ENCODE results near the gene PIEZO2.

PIEZO2 gene

DNA sequence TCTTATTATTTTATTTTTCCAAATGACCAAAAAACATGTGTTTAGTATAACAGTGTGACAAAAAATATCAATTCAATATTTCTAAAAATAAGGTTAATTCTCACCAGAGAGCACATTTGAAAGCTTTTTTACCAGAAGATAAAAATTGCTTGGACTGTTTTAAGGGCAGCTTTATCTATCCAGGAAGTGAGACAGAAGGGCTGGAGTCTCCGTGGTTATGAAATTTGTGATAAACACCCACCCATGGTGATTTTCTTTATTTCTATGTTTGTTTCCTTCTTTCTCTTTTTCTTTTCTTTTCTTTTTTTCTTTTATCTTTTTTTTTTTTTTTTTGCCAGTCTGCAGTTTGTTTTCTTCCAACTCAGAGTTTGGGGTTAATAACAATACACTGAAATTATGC, 298.5 kb downstream of the PIEZO2 start:
- no peak overlapping the region for H3K4me3 ChIP-seq (ENCODE audit: low read depth, low read length, poor library complexity, severe bottlenecking)
- peaks cover 85% of the 10 kb centered on the region for H3K4me1 ChIP-seq (ENCODE audit: insufficient read depth, low read length, severe bottlenecking)
- H3K27ac ChIP-seq (ENCODE audit: low read depth, low read length, poor library complexity, severe bottlenecking), result peak overlapping the region; percentile 76
- H3K27me3 ChIP-seq (ENCODE audit: insufficient read depth, low read length), result no peaks in the 10 kb centered on the region
- H3K36me3 ChIP-seq (ENCODE audit: insufficient read depth, low read length), result no peaks in the 10 kb centered on the region
- H3K9me3 ChIP-seq (ENCODE audit: low read length), result no peaks in the 10 kb centered on the region
- no peak overlapping the region for H2AFZ ChIP-seq (ENCODE audit: low read length)
- H3K9ac ChIP-seq (ENCODE audit: low read length), result peak overlapping the region; percentile 26; the same call in 1 of the 2 replicates
- no peaks in the 10 kb centered on the region for H3K79me2 ChIP-seq (ENCODE audit: insufficient read depth, low read length)
- no peaks in the 10 kb centered on the region for H3F3A ChIP-seq (ENCODE audit: insufficient read depth, low read length)
- TF ChIP-seq EZH2 (IDR thresholded peaks at IDR 0.05; ENCODE audit: borderline replicate concordance, low read length), result no peak
- TF ChIP-seq, protein P1, sequence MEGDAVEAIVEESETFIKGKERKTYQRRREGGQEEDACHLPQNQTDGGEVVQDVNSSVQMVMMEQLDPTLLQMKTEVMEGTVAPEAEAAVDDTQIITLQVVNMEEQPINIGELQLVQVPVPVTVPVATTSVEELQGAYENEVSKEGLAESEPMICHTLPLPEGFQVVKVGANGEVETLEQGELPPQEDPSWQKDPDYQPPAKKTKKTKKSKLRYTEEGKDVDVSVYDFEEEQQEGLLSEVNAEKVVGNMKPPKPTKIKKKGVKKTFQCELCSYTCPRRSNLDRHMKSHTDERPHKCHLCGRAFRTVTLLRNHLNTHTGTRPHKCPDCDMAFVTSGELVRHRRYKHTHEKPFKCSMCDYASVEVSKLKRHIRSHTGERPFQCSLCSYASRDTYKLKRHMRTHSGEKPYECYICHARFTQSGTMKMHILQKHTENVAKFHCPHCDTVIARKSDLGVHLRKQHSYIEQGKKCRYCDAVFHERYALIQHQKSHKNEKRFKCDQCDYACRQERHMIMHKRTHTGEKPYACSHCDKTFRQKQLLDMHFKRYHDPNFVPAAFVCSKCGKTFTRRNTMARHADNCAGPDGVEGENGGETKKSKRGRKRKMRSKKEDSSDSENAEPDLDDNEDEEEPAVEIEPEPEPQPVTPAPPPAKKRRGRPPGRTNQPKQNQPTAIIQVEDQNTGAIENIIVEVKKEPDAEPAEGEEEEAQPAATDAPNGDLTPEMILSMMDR (IDR thresholded peaks at IDR 0.05; ENCODE audit: low read length), result no peak
- H4K20me1 ChIP-seq (ENCODE audit: insufficient read depth, low read length), result no peaks in the 10 kb centered on the region
- H3K4me2 ChIP-seq (ENCODE audit: low read length), result no peak overlapping the region; the same call in 1 of the 2 replicates
- H3K9me2 ChIP-seq (ENCODE audit: low read depth, low read length), result no peaks in the 10 kb centered on the region

DNA sequence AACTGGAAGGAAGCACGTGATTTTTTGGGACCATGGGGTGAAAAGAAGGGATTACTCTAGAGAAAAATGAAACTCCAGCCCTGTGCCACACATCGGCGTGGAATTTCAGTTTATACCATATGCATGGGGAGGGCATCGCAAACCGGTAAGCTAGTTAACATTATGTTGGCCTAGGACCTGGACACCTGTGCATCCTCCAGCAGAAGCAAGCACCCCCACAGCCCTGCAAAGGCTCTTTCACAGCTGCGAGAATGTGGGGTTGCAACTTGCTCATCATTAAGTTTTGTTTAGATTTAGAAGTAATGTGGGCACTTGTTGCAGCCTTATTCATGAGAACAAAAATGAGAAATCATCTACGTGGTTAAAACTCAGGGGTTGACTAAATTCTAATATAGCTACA, 299.2 kb downstream of the PIEZO2 start:
- Histone ChIP-seq H4K20me1 (ENCODE audit: insufficient read depth, low read length) (no peaks in the 10 kb centered on the region), H3F3A (ENCODE audit: insufficient read depth, low read length) (no peaks in the 10 kb centered on the region), H3K4me2 (ENCODE audit: low read length) (peak overlapping the region; percentile 10; the same call in 1 of the 2 replicates), H3K4me1 (ENCODE audit: insufficient read depth, low read length, severe bottlenecking) (peaks cover 81% of the 10 kb centered on the region), H3K4me3 (ENCODE audit: low read depth, low read length, poor library complexity, severe bottlenecking) (no peak overlapping the region), H3K36me3 (ENCODE audit: insufficient read depth, low read length) (no peaks in the 10 kb centered on the region), H3K9me3 (ENCODE audit: low read length) (no peaks in the 10 kb centered on the region), H3K27me3 (ENCODE audit: insufficient read depth, low read length) (no peaks in the 10 kb centered on the region), H3K9me2 (ENCODE audit: low read depth, low read length) (no peaks in the 10 kb centered on the region), H3K27ac (ENCODE audit: low read depth, low read length, poor library complexity, severe bottlenecking) (peak overlapping the region; percentile 76), H3K9ac (ENCODE audit: low read length) (peak overlapping the region; percentile 3; the same call in 1 of the 2 replicates), H2AFZ (ENCODE audit: low read length) (no peak overlapping the region), H3K79me2 (ENCODE audit: insufficient read depth, low read length) (no peaks in the 10 kb centered on the region)
- TF ChIP-seq, protein P1 (IDR thresholded peaks at IDR 0.05; ENCODE audit: low read length), result no peak

DNA sequence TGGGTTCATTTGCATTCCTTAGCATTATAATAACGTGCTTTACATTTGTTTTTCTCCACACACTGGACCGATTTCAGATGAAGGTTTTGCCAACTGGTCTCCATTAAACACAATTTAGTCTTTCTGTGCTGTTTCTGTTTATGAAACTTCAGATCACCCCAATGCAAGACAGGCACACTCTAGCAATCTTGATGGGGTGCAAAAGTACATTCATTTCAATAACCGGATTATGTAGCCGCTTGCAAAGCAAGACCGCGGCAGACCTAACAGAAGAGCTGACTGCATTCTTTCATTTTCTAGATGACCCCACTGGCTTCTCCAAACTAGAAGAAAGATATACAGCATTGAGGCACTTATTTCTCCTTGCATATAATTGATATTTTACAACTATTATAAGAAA, 301.5 kb downstream of the PIEZO2 start:
- H3K9me3 ChIP-seq (ENCODE audit: low read length), result no peaks in the 10 kb centered on the region
- H3F3A ChIP-seq (ENCODE audit: insufficient read depth, low read length), result no peaks in the 10 kb centered on the region

More for the DNA sequence above, 301.5 kb downstream of the PIEZO2 start:
- Histone ChIP-seq H3K27me3 (ENCODE audit: insufficient read depth, low read length) (no peaks in the 10 kb centered on the region), H3K27ac (ENCODE audit: low read depth, low read length, poor library complexity, severe bottlenecking) (no peak overlapping the region), H3K36me3 (ENCODE audit: insufficient read depth, low read length) (no peaks in the 10 kb centered on the region), H3K9me2 (ENCODE audit: low read depth, low read length) (no peaks in the 10 kb centered on the region), H3K9ac (ENCODE audit: low read length) (no peak overlapping the region), H3K4me1 (ENCODE audit: insufficient read depth, low read length, severe bottlenecking) (peaks cover 58% of the 10 kb centered on the region), H3K4me3 (ENCODE audit: low read depth, low read length, poor library complexity, severe bottlenecking) (no peak overlapping the region), H3K79me2 (ENCODE audit: insufficient read depth, low read length) (no peaks in the 10 kb centered on the region), H4K20me1 (ENCODE audit: insufficient read depth, low read length) (no peaks in the 10 kb centered on the region), H3K4me2 (ENCODE audit: low read length) (peak overlapping the region; percentile 3; the same call in 1 of the 2 replicates), H2AFZ (ENCODE audit: low read length) (no peak overlapping the region)
- TF ChIP-seq, protein P1 (IDR thresholded peaks at IDR 0.05; ENCODE audit: low read length), result no peak
- no peak for TF ChIP-seq EZH2 (IDR thresholded peaks at IDR 0.05; ENCODE audit: borderline replicate concordance, low read length)

Data from OCI-LY1 (cell line).